ENCODE data around the gene VSTM2L. TPM values are rescaled to one million over a fixed set of nuclear protein-coding genes. Genes with fewer than 3 reads are reported as not detected.

Gene VSTM2L
- total RNA-seq, 1 donor from 2014 or later: 7.3 TPM

DNA sequence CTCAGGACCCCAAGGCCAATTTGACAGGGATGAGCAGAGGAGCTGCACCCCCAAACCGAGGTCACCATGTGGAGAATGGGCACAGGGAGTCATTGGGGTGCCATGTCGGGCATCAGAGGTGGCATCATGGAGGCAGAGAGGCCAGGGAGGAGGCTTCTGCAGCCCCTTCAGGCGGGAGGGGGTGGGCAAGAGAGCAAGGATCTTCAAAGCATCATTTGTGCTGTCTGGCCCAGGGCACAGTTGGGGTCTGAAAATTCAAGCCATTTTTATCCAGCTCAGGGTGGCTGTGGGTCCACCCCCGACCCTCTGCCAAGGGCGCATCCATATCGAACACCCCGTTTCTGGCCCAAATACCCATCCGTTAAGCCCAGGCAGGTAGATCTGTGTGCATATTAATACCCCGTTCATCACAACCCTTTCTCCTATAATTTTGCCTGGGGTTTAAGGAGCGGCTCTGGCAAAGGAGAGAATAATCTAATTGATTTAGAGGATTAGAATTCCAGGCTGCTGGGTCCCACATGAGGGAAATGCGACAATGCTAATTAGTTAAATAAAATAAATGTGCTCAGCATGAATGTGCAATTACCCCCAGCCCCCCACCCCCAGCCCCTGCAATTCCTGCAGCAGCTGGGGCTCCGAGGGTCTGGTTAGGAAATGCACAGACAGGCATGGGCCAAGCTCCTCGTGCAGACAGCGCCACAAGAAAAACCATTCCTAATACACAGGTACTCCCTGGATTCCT lies 31.9 kb downstream of the VSTM2L start:
- Mint-ChIP-seq H3K4me3 (ENCODE audit: unreplicated experiment) (no peak overlapping the region), H3K9me3 (ENCODE audit: low read depth) (no peaks in the 10 kb centered on the region), H3K36me3 (ENCODE audit: low read depth) (no peaks in the 10 kb centered on the region), H3K4me1 (ENCODE audit: low read depth) (no peaks in the 10 kb centered on the region), H3K27me3 (ENCODE audit: low read depth) (no peaks in the 10 kb centered on the region), H3K27ac (ENCODE audit: unreplicated experiment) (no peak overlapping the region)
- TF ChIP-seq, protein P1, sequence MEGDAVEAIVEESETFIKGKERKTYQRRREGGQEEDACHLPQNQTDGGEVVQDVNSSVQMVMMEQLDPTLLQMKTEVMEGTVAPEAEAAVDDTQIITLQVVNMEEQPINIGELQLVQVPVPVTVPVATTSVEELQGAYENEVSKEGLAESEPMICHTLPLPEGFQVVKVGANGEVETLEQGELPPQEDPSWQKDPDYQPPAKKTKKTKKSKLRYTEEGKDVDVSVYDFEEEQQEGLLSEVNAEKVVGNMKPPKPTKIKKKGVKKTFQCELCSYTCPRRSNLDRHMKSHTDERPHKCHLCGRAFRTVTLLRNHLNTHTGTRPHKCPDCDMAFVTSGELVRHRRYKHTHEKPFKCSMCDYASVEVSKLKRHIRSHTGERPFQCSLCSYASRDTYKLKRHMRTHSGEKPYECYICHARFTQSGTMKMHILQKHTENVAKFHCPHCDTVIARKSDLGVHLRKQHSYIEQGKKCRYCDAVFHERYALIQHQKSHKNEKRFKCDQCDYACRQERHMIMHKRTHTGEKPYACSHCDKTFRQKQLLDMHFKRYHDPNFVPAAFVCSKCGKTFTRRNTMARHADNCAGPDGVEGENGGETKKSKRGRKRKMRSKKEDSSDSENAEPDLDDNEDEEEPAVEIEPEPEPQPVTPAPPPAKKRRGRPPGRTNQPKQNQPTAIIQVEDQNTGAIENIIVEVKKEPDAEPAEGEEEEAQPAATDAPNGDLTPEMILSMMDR (IDR thresholded peaks at IDR 0.05): no peak
- DNase-seq (ENCODE audit: low spot score): no peak

DNA sequence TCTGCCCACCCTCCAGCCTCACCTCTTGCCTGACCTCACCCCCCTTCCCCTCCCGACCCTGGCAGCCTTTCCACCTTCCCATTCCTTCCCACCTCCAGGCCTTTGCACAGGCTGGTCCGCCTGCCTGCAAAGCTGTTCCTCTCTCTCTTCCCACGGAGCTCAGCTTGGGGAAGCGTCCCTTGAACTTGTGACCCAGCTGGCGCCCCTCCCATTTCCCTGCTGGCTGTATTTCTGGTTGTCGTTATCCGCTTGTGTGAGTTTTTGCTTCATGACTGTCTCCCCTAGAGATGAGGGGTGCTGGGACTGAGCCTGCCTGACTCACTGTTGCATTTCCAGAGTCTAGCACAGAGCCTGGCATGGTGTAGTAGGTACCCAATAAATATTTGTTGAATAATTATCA lies 32.5 kb downstream of the VSTM2L start:
- DNase-seq (ENCODE audit: low spot score): no peak
- Mint-ChIP-seq H3K4me1 (ENCODE audit: low read depth) (no peaks in the 10 kb centered on the region), H3K9me3 (ENCODE audit: low read depth) (no peaks in the 10 kb centered on the region), H3K27ac (ENCODE audit: unreplicated experiment) (no peak overlapping the region), H3K36me3 (ENCODE audit: low read depth) (no peaks in the 10 kb centered on the region), H3K27me3 (ENCODE audit: low read depth) (no peaks in the 10 kb centered on the region), H3K4me3 (ENCODE audit: unreplicated experiment) (no peak overlapping the region)
- TF ChIP-seq, protein P1 (IDR thresholded peaks at IDR 0.05): no peak

DNA sequence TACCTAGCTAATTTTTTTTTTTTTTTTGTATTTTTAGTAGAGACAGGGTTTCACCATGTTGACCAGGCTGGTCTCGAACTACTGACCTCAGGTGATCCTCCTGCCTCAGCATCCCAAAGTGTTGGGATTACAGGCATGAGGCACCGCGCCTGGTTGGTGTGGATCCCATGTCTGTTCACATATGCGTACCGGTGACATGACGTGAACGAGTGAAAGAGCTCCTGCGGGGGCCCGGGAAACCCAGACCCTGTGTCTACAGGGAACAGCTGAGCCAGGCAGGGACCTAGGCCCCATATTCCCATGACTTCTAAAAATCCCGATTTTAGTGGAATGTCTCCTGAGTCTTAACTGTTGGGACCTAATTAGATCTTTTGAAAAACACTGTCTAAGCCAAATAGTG lies 33.1 kb downstream of the VSTM2L start:
- Mint-ChIP-seq H3K9me3 (ENCODE audit: low read depth) (no peaks in the 10 kb centered on the region), H3K36me3 (ENCODE audit: low read depth) (no peaks in the 10 kb centered on the region), H3K4me3 (ENCODE audit: unreplicated experiment) (no peak overlapping the region), H3K4me1 (ENCODE audit: low read depth) (no peaks in the 10 kb centered on the region), H3K27me3 (ENCODE audit: low read depth) (no peaks in the 10 kb centered on the region), H3K27ac (ENCODE audit: unreplicated experiment) (no peak overlapping the region)
- TF ChIP-seq, protein P1 (IDR thresholded peaks at IDR 0.05): no peak
- no peak for DNase-seq (ENCODE audit: low spot score)

DNA sequence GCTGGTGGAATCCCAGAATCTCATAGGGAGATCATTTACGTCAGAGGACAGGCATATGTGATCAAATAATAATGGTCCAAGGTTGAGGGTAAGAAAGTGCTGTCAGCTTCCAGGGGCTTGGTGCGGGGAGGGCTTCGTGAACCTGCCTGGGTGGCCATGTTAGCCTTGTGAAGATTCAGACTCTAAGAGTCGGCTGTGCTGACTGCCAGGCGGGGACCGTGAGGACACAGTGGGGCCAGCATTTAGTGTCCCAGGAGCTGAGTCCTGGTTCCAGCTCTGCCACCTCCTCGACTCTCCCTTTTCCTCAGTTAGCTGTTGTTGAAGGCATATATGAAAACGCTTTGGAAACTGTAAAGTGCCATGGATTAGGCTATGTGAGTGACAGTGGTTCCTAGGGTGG lies 33.5 kb downstream of the VSTM2L start:
- TF ChIP-seq, protein P1 (IDR thresholded peaks at IDR 0.05): no peak
- Mint-ChIP-seq H3K27ac (ENCODE audit: unreplicated experiment) (no peak overlapping the region), H3K4me3 (ENCODE audit: unreplicated experiment) (no peak overlapping the region), H3K9me3 (ENCODE audit: low read depth) (no peaks in the 10 kb centered on the region), H3K36me3 (ENCODE audit: low read depth) (no peaks in the 10 kb centered on the region), H3K27me3 (ENCODE audit: low read depth) (no peaks in the 10 kb centered on the region), H3K4me1 (ENCODE audit: low read depth) (no peaks in the 10 kb centered on the region)
- DNase-seq (ENCODE audit: low spot score): no peak

DNA sequence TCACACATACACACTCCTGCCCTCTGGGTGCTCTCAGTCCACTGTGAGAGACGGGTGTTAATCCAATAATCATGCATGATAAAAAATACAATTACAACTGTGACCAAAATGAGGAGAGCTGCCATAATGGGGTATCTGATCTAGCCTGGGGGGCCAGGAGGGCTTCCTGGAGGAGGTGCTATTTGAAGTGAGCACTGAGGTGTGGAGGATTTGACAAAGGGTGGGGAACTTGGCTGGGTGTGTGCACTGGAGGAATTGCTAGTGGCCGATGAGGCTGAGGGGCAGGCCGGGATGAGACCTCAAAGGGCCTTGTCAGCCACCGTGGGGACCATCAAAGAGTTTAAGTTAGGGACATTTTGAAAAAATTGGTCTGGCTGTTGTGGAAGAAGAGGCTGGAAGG lies 34.8 kb downstream of the VSTM2L start:
- no peaks in the 10 kb centered on the region for H3K9me3 Mint-ChIP-seq (ENCODE audit: low read depth)
- H3K36me3 Mint-ChIP-seq (ENCODE audit: low read depth): peaks cover 2% of the 10 kb centered on the region
- H3K27me3 Mint-ChIP-seq (ENCODE audit: low read depth): no peaks in the 10 kb centered on the region
- no peak for DNase-seq (ENCODE audit: low spot score)
- no peak overlapping the region for H3K4me3 Mint-ChIP-seq (ENCODE audit: unreplicated experiment)
- no peaks in the 10 kb centered on the region for H3K4me1 Mint-ChIP-seq (ENCODE audit: low read depth)
- H3K27ac Mint-ChIP-seq (ENCODE audit: unreplicated experiment): no peak overlapping the region
- TF ChIP-seq, protein P1 (IDR thresholded peaks at IDR 0.05): no peak
